Breast epithelium (tissue), 4 donors: ENCODE measurements around the gene ARL5C. TPM values are rescaled to one million over a fixed set of nuclear protein-coding genes. Genes with fewer than 3 reads are reported as not detected.

Experiments used
- DNase-seq, 2 donors: peaks; one replicate each; pipeline ENCODE4 v3.0.0-alpha.2; 2019; ENCODE audit warnings: low spot score in 2 of 2
- H3K27ac ChIP-seq, 2 donors: fragments of 200-600 bp; sonication (generic) in 1 of 2; one replicate each; pipeline ENCODE4 v1.5.1; 2016 to 2019; ENCODE audit warnings: mild to moderate bottlenecking in 1 of 2
- H3K27me3 ChIP-seq, 2 donors: fragments of 200-600 bp; sonication (generic) in 1 of 2; one replicate each; pipeline versions ENCODE4 v1.5.1 to v1.6.0; 2017 to 2019; ENCODE audit warnings: control low read depth in 1 of 2, mild to moderate bottlenecking in 1 of 2
- H3K36me3 ChIP-seq: fragments of 200-600 bp; one replicate; pipeline ENCODE4 v1.5.1; 2019
- H3K4me1 ChIP-seq, 2 donors: fragments of 200-600 bp; sonication (generic); one replicate each; pipeline ENCODE4 v1.5.1; 2016 to 2019; ENCODE audit warnings: control low read depth in 1 of 2
- H3K4me3 ChIP-seq, 3 donors: fragments of 200-600 bp; sonication (generic); 1 replicate in 2 of 3; 2 replicates in 1 of 3; pipeline ENCODE4 v1.5.1; 2016 to 2019; ENCODE audit warnings: mild to moderate bottlenecking in 3 of 3, moderate library complexity in 2 of 3
- H3K9me3 ChIP-seq, 2 donors: fragments of 200-600 bp; sonication (generic) in 1 of 2; one replicate each; pipeline ENCODE4 v1.5.1; 2016 to 2019; ENCODE audit warnings: control low read depth in 1 of 2
- CTCF ChIP-seq, 3 donors: fragments of 450-650 bp; IDR thresholded peaks; one replicate each; pipeline ENCODE4 v1.5.1; 2016 to 2017; ENCODE audit warnings: antibody characterized with exemption in 3 of 3, mild to moderate bottlenecking in 3 of 3, moderate library complexity in 3 of 3
- POLR2A ChIP-seq: fragments of 450-650 bp; IDR thresholded peaks from one replicate; pipeline ENCODE4 v1.6.1; 2016; ENCODE audit warnings: antibody characterized with exemption, mild to moderate bottlenecking, moderate library complexity
- POLR2AphosphoS5 ChIP-seq, 3 donors: sonication (generic); formaldehyde crosslinking; IDR thresholded peaks; one replicate each; pipeline ENCODE4 v1.6.1; 2017; ENCODE audit warnings: antibody characterized with exemption in 3 of 3
- intact Hi-C: fragments of 100-400 bp; cut with DNase I; formaldehyde crosslinking; loops from one replicate; pipeline ENCODE4 v1.15.1; 2023; ENCODE audit warnings: low total_unique reads
- total RNA-seq, 3 donors: library from RNA; depleted of rRNA; stranded (reverse); fragments of >200 nt; gene quantifications; one replicate each; pipeline ENCODE4 v1.1.0, GENCODE V29; 2016

The ARL5C gene
- total RNA-seq, 3 donors from 2014 or later, result not detected

- no peaks in the 10 kb centered on the region for H3K27me3 ChIP-seq
- intact Hi-C loops, result no loop called here
Observed at GRCh38 chr17:39200957-39201510, 35.1 kb upstream of the ARL5C start.

DNA sequence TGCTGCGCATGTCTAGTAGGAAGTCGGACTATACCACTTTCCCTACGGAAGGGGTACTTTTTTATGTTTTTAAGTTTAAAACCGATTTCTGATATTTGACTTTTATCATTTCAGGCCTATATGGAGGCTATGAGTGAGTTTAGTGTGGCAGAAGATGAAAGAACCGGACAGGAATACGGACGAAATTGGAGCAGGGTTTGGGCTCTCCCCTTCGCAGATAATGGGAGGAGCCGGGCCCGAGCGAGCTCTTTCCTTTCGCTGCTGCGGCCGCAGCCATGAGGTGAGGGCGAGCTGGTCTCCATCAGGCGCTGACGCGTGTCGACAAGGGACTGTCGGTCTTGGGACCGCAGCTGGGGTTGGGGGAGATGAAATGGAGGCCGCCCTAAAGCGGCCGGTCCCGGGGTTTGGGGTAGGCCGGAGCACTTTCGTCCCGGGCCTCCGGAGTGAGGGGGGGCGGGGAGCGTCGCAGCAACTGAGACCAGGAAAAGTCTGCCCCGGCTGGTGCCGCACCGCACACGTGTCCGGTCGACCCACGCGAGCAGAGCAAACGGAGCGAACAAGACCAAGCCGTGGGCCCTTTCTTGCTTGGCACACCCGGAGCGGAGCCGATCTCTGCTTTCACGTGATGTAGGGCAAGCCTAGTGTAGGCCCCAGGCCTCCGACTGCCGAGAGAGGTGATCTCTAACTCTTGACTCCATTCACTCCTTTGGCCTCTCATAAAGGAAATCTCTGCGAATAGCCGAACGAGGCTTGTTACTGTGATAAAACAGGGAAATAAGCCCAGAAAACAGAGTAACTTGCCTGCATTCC, 34.3 kb upstream of the ARL5C start, which contains the start of gene RPL19:
TSS of gene RPL19 (plus strand) at position 214 of the 810 bp plus-strand sequence. CDS start at position 276, 62 bp downstream.
- H3K4me1 ChIP-seq, result peaks cover 12 to 18% of the 10 kb centered on the region in 2 donors
- intact Hi-C loops, result no loop called here

More at GRCh38 chr17:39200957-39201510, 35.1 kb upstream of the ARL5C start:
- no peak for DNase-seq
- Histone ChIP-seq H3K27ac (peak overlapping the region; percentile 97 to 98), H3K36me3 (peaks cover 5% of the 10 kb centered on the region), H3K4me1 (peaks cover 12% of the 10 kb centered on the region in 2 donors), H3K9me3 (no peaks in the 10 kb centered on the region), H3K4me3 (peak overlapping the region; percentile 95 to 100 (median 95))
- TF ChIP-seq CTCF (IDR thresholded peaks at IDR 0.05) (no peak), POLR2AphosphoS5 (IDR thresholded peaks at IDR 0.05) (no peak), POLR2A (no peak)

DNA sequence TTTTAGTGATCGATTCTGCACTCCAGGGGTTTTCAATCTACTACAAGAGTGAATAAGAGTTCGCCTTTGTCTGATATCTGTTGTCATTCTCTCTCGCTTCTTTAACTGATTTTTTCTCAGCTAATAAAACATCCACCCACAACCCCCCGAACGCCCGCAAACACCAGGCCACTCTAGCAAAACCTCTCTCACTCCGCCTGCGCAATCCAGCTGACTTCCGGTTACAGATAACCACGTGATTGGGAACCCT, 33.8 kb upstream of the ARL5C start:
- peak; percentile 90 to 93 for DNase-seq
- peak overlapping the region; percentile 97 to 98 for H3K27ac ChIP-seq
- H3K4me1 ChIP-seq, result peaks cover 12 to 18% of the 10 kb centered on the region in 2 donors

More for the DNA sequence above, 34.3 kb upstream of the ARL5C start, which contains the start of gene RPL19:
- H3K27me3 ChIP-seq, result no peaks in the 10 kb centered on the region
- peak in 1 of 2 donors; percentile 70 for DNase-seq
- peak within 1 kb of the TSS; percentile 97 to 98 for H3K27ac ChIP-seq
- peak within 1 kb of the TSS; percentile 95 to 100 (median 95) for H3K4me3 ChIP-seq
- peaks cover 5% of the 10 kb centered on the region for H3K36me3 ChIP-seq
- TF ChIP-seq CTCF (IDR thresholded peaks at IDR 0.05) (no peak), POLR2AphosphoS5 (IDR thresholded peaks at IDR 0.05) (peak; percentile 79 to 92 (median 92)), POLR2A (peak; percentile 55)
- no peaks in the 10 kb centered on the region for H3K9me3 ChIP-seq

GRCh38 chr17:39198186-39198566, 32.2 kb upstream of the ARL5C start:
- Histone ChIP-seq H3K4me1 (peaks cover 12 to 18% of the 10 kb centered on the region in 2 donors), H3K27me3 (no peaks in the 10 kb centered on the region)
- intact Hi-C loops, result no loop called here

More for the DNA sequence above, 33.8 kb upstream of the ARL5C start:
- intact Hi-C loops, result no loop called here
- TF ChIP-seq POLR2A, result no peak
- TF ChIP-seq POLR2AphosphoS5 (IDR thresholded peaks at IDR 0.05), result peak in 1 of 3 donors; percentile 79
- H3K9me3 ChIP-seq, result no peaks in the 10 kb centered on the region
- H3K36me3 ChIP-seq, result peaks cover 5% of the 10 kb centered on the region
- H3K4me3 ChIP-seq, result peak overlapping the region; percentile 95 to 100 (median 95)
- H3K27me3 ChIP-seq, result no peaks in the 10 kb centered on the region

More at GRCh38 chr17:39198186-39198566, 32.2 kb upstream of the ARL5C start:
- Histone ChIP-seq H3K4me3 (peak overlapping the region in 2 of 3 donors; percentile 80 to 93), H3K9me3 (no peaks in the 10 kb centered on the region), H3K36me3 (peaks cover 5% of the 10 kb centered on the region), H3K27ac (peak overlapping the region; percentile 97 to 98)
- DNase-seq, result no peak
- no peak for TF ChIP-seq POLR2A
- no peak for TF ChIP-seq POLR2AphosphoS5 (IDR thresholded peaks at IDR 0.05)
- no peak for TF ChIP-seq CTCF (IDR thresholded peaks at IDR 0.05)
